H9 (cell line): ENCODE results near the gene MYO10. TPM values are rescaled to one million over a fixed set of nuclear protein-coding genes. Genes with fewer than 3 reads are reported as not detected.
A peak's percentile ranks its signal among the peaks of the same experiment; 100 is the strongest.

Experiments used
- DNase-seq: peaks from one replicate; pipeline ENCODE4 v3.0.0-alpha.2; 2017
- H2AFZ ChIP-seq: one replicate; pipeline ENCODE4 v1.6.1; 2013; ENCODE audit warnings: mild to moderate bottlenecking, low read length, control low read depth, moderate library complexity
- H2AK5ac ChIP-seq: 2 replicates; pipeline ENCODE4 v1.6.1; 2013; ENCODE audit warnings: low read length, control low read depth, mixed read lengths; ENCODE audit not compliant: insufficient read length
- H2BK120ac ChIP-seq: one replicate; pipeline ENCODE4 v1.6.1; 2013; ENCODE audit warnings: low read depth, mild to moderate bottlenecking, low read length, control low read depth, inconsistent platforms; ENCODE audit not compliant: poor library complexity, severe bottlenecking
- H2BK12ac ChIP-seq: 2 replicates; pipeline ENCODE4 v1.6.1; 2013; ENCODE audit warnings: low read length, control low read depth, mixed read lengths, low read depth; ENCODE audit not compliant: insufficient read length
- H2BK15ac ChIP-seq: 2 replicates; pipeline ENCODE4 v1.6.1; 2013; ENCODE audit warnings: low read depth, low read length, control low read depth
- H2BK20ac ChIP-seq: one replicate; pipeline ENCODE4 v1.6.1; 2013; ENCODE audit warnings: low read depth, mild to moderate bottlenecking, low read length, control low read depth, inconsistent platforms; ENCODE audit not compliant: poor library complexity, severe bottlenecking
- H2BK5ac ChIP-seq: 2 replicates; pipeline ENCODE4 v1.6.1; 2013; ENCODE audit warnings: low read length, control low read depth, mixed read lengths; ENCODE audit not compliant: insufficient read length
- H3K14ac ChIP-seq: 2 replicates; pipeline ENCODE4 v1.6.1; 2013; ENCODE audit warnings: low read length, control low read depth; ENCODE audit not compliant: insufficient read depth
- H3K18ac ChIP-seq: 2 replicates; pipeline ENCODE4 v1.6.1; 2013; ENCODE audit warnings: low read depth, mild to moderate bottlenecking, mixed read lengths, low read length, control low read depth; ENCODE audit not compliant: insufficient read length
- H3K23ac ChIP-seq: 2 replicates; pipeline ENCODE4 v1.6.1; 2013; ENCODE audit warnings: low read length, control low read depth, mixed read lengths, low read depth; ENCODE audit not compliant: insufficient read length
- H3K23me2 ChIP-seq: 2 replicates; pipeline ENCODE4 v1.6.1; 2013; ENCODE audit warnings: low read depth, mild to moderate bottlenecking, mixed read lengths, low read length, control low read depth; ENCODE audit not compliant: insufficient read length, poor library complexity, severe bottlenecking
- H3K27ac ChIP-seq: 2 replicates; pipeline ENCODE4 v1.5.1; 2013; ENCODE audit warnings: low read length, control low read depth, mixed read lengths, low read depth; ENCODE audit not compliant: insufficient read length
- H3K27me3 ChIP-seq: 2 replicates; pipeline ENCODE4 v1.6.1; 2013; ENCODE audit warnings: low read length, control low read depth, inconsistent platforms; ENCODE audit not compliant: insufficient read depth
- H3K4ac ChIP-seq: 2 replicates; pipeline ENCODE4 v1.6.1; 2013; ENCODE audit warnings: low read depth, mild to moderate bottlenecking, control low read depth, inconsistent platforms, low read length, moderate library complexity
- H3K4me1 ChIP-seq: 2 replicates; pipeline ENCODE4 v1.6.1; 2013; ENCODE audit warnings: low read length, control low read depth, inconsistent platforms; ENCODE audit not compliant: insufficient read depth
- H3K4me2 ChIP-seq: 2 replicates; pipeline ENCODE4 v1.6.1; 2013; ENCODE audit warnings: low read length, control low read depth, mixed read lengths; ENCODE audit not compliant: insufficient read length, insufficient read depth
- H3K56ac ChIP-seq: 2 replicates; pipeline ENCODE4 v1.6.1; 2013; ENCODE audit warnings: low read depth, mild to moderate bottlenecking, mixed read lengths, low read length, control low read depth; ENCODE audit not compliant: insufficient read length
- H3K79me1 ChIP-seq: 2 replicates; pipeline ENCODE4 v1.6.1; 2013; ENCODE audit warnings: low read depth, mild to moderate bottlenecking, moderate library complexity, low read length, control low read depth, inconsistent platforms; ENCODE audit not compliant: insufficient read depth, poor library complexity, severe bottlenecking
- H3K79me2 ChIP-seq: 2 replicates; pipeline ENCODE4 v1.6.1; 2013; ENCODE audit warnings: low read length, control low read depth, inconsistent platforms; ENCODE audit not compliant: insufficient read depth
- H3K9ac ChIP-seq: 2 replicates; pipeline ENCODE4 v1.6.1; 2013; ENCODE audit warnings: low read length, control low read depth, mixed read lengths; ENCODE audit not compliant: insufficient read length; ENCODE audit errors: extremely low read depth
- H3K9me3 ChIP-seq: one replicate; pipeline ENCODE4 v1.6.1; 2013; ENCODE audit warnings: low read depth, low read length, inconsistent platforms; ENCODE audit not compliant: control insufficient read depth
- H3T11ph ChIP-seq: one replicate; pipeline ENCODE4 v1.6.1; 2013; ENCODE audit warnings: mild to moderate bottlenecking, low read length, control low read depth, inconsistent platforms
- H4K20me1 ChIP-seq: one replicate; pipeline ENCODE4 v1.6.1; 2013; ENCODE audit not compliant: control insufficient read depth, insufficient read length, insufficient read depth
- H4K5ac ChIP-seq: 2 replicates; pipeline ENCODE4 v1.6.1; 2013; ENCODE audit warnings: low read depth, mild to moderate bottlenecking, mixed read lengths, low read length, control low read depth; ENCODE audit not compliant: insufficient read length
- H4K8ac ChIP-seq: replicated peaks from 2 replicates; pipeline ENCODE4 v1.6.1; 2013; ENCODE audit warnings: low read length, control low read depth, mixed read lengths, low read depth; ENCODE audit not compliant: insufficient read length
- H4K91ac ChIP-seq: 2 replicates; pipeline ENCODE4 v1.6.1; 2013; ENCODE audit warnings: low read depth, mild to moderate bottlenecking, moderate library complexity, mixed read lengths, low read length, control low read depth; ENCODE audit not compliant: insufficient read length
- H3K27ac Mint-ChIP-seq, 3 experiments: 2 replicates in 2 of 3; 3 replicates in 1 of 3; pipeline ENCODE4 v1.8.0; 2020 to 2021; ENCODE audit warnings: mixed read lengths in 3 of 3, mild to moderate bottlenecking in 1 of 3, moderate library complexity in 1 of 3
- H3K27me3 Mint-ChIP-seq: 2 replicates; pipeline ENCODE4 v1.8.0; 2021; ENCODE audit warnings: low read depth, mild to moderate bottlenecking, moderate library complexity, mixed read lengths
- H3K36me3 Mint-ChIP-seq, 3 experiments: 2 replicates in 2 of 3; 3 replicates in 1 of 3; pipeline ENCODE4 v1.8.0; 2020 to 2021; ENCODE audit warnings: low read depth in 3 of 3, mixed read lengths in 3 of 3; ENCODE audit not compliant: insufficient read depth in 1 of 3
- H3K4me1 Mint-ChIP-seq, 2 experiments: 2 replicates each; pipeline ENCODE4 v1.8.0; 2020; ENCODE audit warnings: mixed read lengths in 2 of 2
- H3K4me3 Mint-ChIP-seq, 2 experiments: 2 replicates in 1 of 2; 3 replicates in 1 of 2; pipeline ENCODE4 v1.8.0; 2020 to 2021; ENCODE audit warnings: mild to moderate bottlenecking in 2 of 2, mixed read lengths in 2 of 2, moderate library complexity in 1 of 2
- H3K9me3 Mint-ChIP-seq, 2 experiments: 2 replicates in 1 of 2; 3 replicates in 1 of 2; pipeline ENCODE4 v1.8.0; 2020; ENCODE audit warnings: mild to moderate bottlenecking in 2 of 2, mixed read lengths in 2 of 2, moderate library complexity in 1 of 2
- WGBS: extraction: QIAGEN DNeasy Blood & Tissue Kit; methylation state at CpG from one replicate; pipeline ENCODE4 v1.1.7; 2013; ENCODE audit warnings: missing lambda C conversion rate, low lambda C conversion rate, mixed read lengths; ENCODE audit not compliant: insufficient read length; ENCODE audit errors: extremely low coverage; 5-methylcytosine and 5-hydroxymethylcytosine counted together
- total RNA-seq: library from RNA; stranded (reverse); gene quantifications from 2 replicates; pipeline ENCODE4 v1.2.1, GENCODE V29; 2021
- TF ChIP-seq, protein P1 (sequence below): fragments of 200-600 bp; sonication (generic); conservative IDR thresholded peaks from 3 replicates; pipeline ENCODE4 v1.8.0; 2021; ENCODE audit warnings: antibody characterized with exemption, mild to moderate bottlenecking

MYO10 gene
- total RNA-seq, 1 experiment from 2014 or later = 127 TPM

- no peak overlapping the region for H3K4ac ChIP-seq
- Mint-ChIP-seq H3K4me3 (no peak overlapping the region), H3K4me1 (peaks cover 37 to 38% of the 10 kb centered on the region in 2 experiments), H3K36me3 (peaks cover 18 to 33% (median 31%) of the 10 kb centered on the region in 3 experiments), H3K27me3 (no peaks in the 10 kb centered on the region), H3K27ac (peak overlapping the region; percentile 85 to 93 (median 89); a peak in 6 of 7 replicates), H3K9me3 (peaks cover 0 to 5% of the 10 kb centered on the region in 2 experiments; a peak in 1 of 5 replicates)
- H2AK5ac ChIP-seq = no peak overlapping the region
- no peak overlapping the region for H3K56ac ChIP-seq
- no peak overlapping the region for H3K23ac ChIP-seq
- H4K91ac ChIP-seq = no peak overlapping the region
- no peak overlapping the region for H2BK5ac ChIP-seq
- no CpG with 5 or more reads among the region's 3 CpGs for whole genome bisulfite sequencing
- no peak overlapping the region for H3K18ac ChIP-seq
- H2BK15ac ChIP-seq = no peak overlapping the region
- peaks cover 3% of the 10 kb centered on the region; the same call in 1 of the 2 replicates for H3K4me1 ChIP-seq
- H3K9ac ChIP-seq = no peak overlapping the region
- H2BK20ac ChIP-seq = no peak overlapping the region
- H4K8ac ChIP-seq = no peak overlapping the region
- no peak overlapping the region for H2AFZ ChIP-seq
- H2BK120ac ChIP-seq = no peak overlapping the region
- H3K27ac ChIP-seq = no peak overlapping the region
- no peaks in the 10 kb centered on the region for H3K9me3 ChIP-seq
- no peaks in the 10 kb centered on the region for H4K20me1 ChIP-seq
- no peaks in the 10 kb centered on the region for H3K79me2 ChIP-seq
- no peak overlapping the region for H2BK12ac ChIP-seq
- TF ChIP-seq, protein P1, sequence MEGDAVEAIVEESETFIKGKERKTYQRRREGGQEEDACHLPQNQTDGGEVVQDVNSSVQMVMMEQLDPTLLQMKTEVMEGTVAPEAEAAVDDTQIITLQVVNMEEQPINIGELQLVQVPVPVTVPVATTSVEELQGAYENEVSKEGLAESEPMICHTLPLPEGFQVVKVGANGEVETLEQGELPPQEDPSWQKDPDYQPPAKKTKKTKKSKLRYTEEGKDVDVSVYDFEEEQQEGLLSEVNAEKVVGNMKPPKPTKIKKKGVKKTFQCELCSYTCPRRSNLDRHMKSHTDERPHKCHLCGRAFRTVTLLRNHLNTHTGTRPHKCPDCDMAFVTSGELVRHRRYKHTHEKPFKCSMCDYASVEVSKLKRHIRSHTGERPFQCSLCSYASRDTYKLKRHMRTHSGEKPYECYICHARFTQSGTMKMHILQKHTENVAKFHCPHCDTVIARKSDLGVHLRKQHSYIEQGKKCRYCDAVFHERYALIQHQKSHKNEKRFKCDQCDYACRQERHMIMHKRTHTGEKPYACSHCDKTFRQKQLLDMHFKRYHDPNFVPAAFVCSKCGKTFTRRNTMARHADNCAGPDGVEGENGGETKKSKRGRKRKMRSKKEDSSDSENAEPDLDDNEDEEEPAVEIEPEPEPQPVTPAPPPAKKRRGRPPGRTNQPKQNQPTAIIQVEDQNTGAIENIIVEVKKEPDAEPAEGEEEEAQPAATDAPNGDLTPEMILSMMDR = no peak
- H3K23me2 ChIP-seq = no peaks in the 10 kb centered on the region
- no peaks in the 10 kb centered on the region for H3K27me3 ChIP-seq
- DNase-seq = no peak
- no peak overlapping the region for H4K5ac ChIP-seq
- no peak overlapping the region for H3K14ac ChIP-seq
- no peak overlapping the region for H3T11ph ChIP-seq
- H3K79me1 ChIP-seq = no peaks in the 10 kb centered on the region
- H3K4me2 ChIP-seq = no peak overlapping the region
Observed at GRCh38 chr5:16754601-16755000, 181.5 kb downstream of the MYO10 start.
